Loucy (cell line): ENCODE measurements around the gene PIGB.

Experiments
- H2AFZ ChIP-seq: fragments of 200-600 bp; sonication (generic); 2 replicates; pipeline ENCODE4 v1.6.0; 2016; ENCODE audit warnings: antibody characterized with exemption, mild to moderate bottlenecking, low read length, moderate library complexity
- H3F3A ChIP-seq: fragments of 200-600 bp; 2 replicates; pipeline ENCODE4 v1.6.0; 2016; ENCODE audit warnings: antibody characterized with exemption, low read depth, mild to moderate bottlenecking
- H3K27me3 ChIP-seq: fragments of 200-600 bp; sonication (generic); 2 replicates; pipeline ENCODE4 v1.6.1; 2014; ENCODE audit warnings: low read length, mild to moderate bottlenecking; ENCODE audit not compliant: insufficient read depth, poor library complexity, severe bottlenecking
- H3K36me3 ChIP-seq: fragments of 200-600 bp; sonication (generic); 2 replicates; pipeline ENCODE4 v1.6.1; 2016; ENCODE audit warnings: low read length; ENCODE audit not compliant: insufficient read depth
- H3K4me1 ChIP-seq: fragments of 200-600 bp; sonication (generic); 2 replicates; pipeline ENCODE4 v1.5.1; 2014; ENCODE audit warnings: low read length, mild to moderate bottlenecking; ENCODE audit not compliant: insufficient read depth, poor library complexity, severe bottlenecking
- H3K4me2 ChIP-seq: fragments of 200-600 bp; sonication (generic); 2 replicates; pipeline ENCODE4 v1.6.0; 2014; ENCODE audit warnings: antibody characterized with exemption, low read length, low read depth, mild to moderate bottlenecking; ENCODE audit not compliant: poor library complexity, severe bottlenecking
- H3K4me3 ChIP-seq: fragments of 200-600 bp; sonication (generic); 2 replicates; pipeline ENCODE4 v1.5.1; 2014; ENCODE audit warnings: low read length, mild to moderate bottlenecking, mixed read lengths; ENCODE audit not compliant: poor library complexity, severe bottlenecking
- H3K79me2 ChIP-seq: fragments of 200-600 bp; sonication (generic); 2 replicates; pipeline ENCODE4 v1.6.1; 2014; ENCODE audit warnings: low read length; ENCODE audit not compliant: insufficient read depth
- H3K9ac ChIP-seq: fragments of 200-600 bp; sonication (generic); 2 replicates; pipeline ENCODE4 v1.6.0; 2014; ENCODE audit warnings: mild to moderate bottlenecking, low read depth, low read length, moderate library complexity; ENCODE audit not compliant: poor library complexity, severe bottlenecking
- H3K9me2 ChIP-seq: fragments of 200-600 bp; sonication (generic); replicated peaks from 2 replicates; pipeline ENCODE4 v1.6.1; 2016; ENCODE audit warnings: low read depth, low read length, mixed read lengths
- H3K9me3 ChIP-seq: fragments of 200-600 bp; sonication (generic); 2 replicates; pipeline ENCODE4 v1.6.1; 2014; ENCODE audit warnings: mild to moderate bottlenecking, antibody characterized with exemption, low read length, low read depth; ENCODE audit not compliant: insufficient read depth
- H4K20me1 ChIP-seq: fragments of 200-600 bp; sonication (generic); 2 replicates; pipeline ENCODE4 v1.6.0; 2014; ENCODE audit warnings: antibody characterized with exemption, low read length, mild to moderate bottlenecking; ENCODE audit not compliant: insufficient read depth, poor library complexity, severe bottlenecking
- CTCF ChIP-seq: fragments of 200-600 bp; sonication (generic); conservative IDR thresholded peaks from 2 replicates; pipeline ENCODE4 v1.5.1; 2014; ENCODE audit warnings: mild to moderate bottlenecking, antibody characterized with exemption, low read length
- EZH2phosphoT487 ChIP-seq: fragments of 200-600 bp; IDR thresholded peaks from 2 replicates; pipeline ENCODE4 v1.6.1; 2018; ENCODE audit warnings: antibody characterized with exemption, mild to moderate bottlenecking, moderate library complexity, borderline replicate concordance

The PIGB gene

GRCh38 chr15:55383687-55384086 is 64.7 kb downstream of the PIGB start:
- Histone ChIP-seq H3K9me2 (no peaks in the 10 kb centered on the region), H4K20me1 (no peaks in the 10 kb centered on the region), H3K9me3 (no peaks in the 10 kb centered on the region), H3K36me3 (peaks cover 13% of the 10 kb centered on the region; the same call in 1 of the 2 replicates), H3K4me2 (no peak overlapping the region), H3F3A (no peaks in the 10 kb centered on the region), H3K79me2 (no peaks in the 10 kb centered on the region), H3K4me1 (no peaks in the 10 kb centered on the region), H3K9ac (no peak overlapping the region), H3K27me3 (no peaks in the 10 kb centered on the region), H3K4me3 (no peak overlapping the region), H2AFZ (no peak overlapping the region)
- no peak for TF ChIP-seq EZH2phosphoT487
- TF ChIP-seq CTCF, result no peak

GRCh38 chr15:55387027-55387426 is 68.0 kb downstream of the PIGB start:
- no peak overlapping the region for H3K4me3 ChIP-seq
- no peaks in the 10 kb centered on the region for H3K9me2 ChIP-seq
- H3K36me3 ChIP-seq, result peaks cover 13% of the 10 kb centered on the region; the same call in 1 of the 2 replicates
- TF ChIP-seq EZH2phosphoT487 (no peak), CTCF (no peak)
- no peak overlapping the region for H3K4me2 ChIP-seq
- H3K4me1 ChIP-seq, result no peaks in the 10 kb centered on the region
- H2AFZ ChIP-seq, result no peak overlapping the region
- H3K79me2 ChIP-seq, result no peaks in the 10 kb centered on the region
- no peaks in the 10 kb centered on the region for H3K9me3 ChIP-seq
- H3K9ac ChIP-seq, result no peak overlapping the region
- H3K27me3 ChIP-seq, result no peaks in the 10 kb centered on the region
- no peaks in the 10 kb centered on the region for H4K20me1 ChIP-seq
- H3F3A ChIP-seq, result no peaks in the 10 kb centered on the region

- no peaks in the 10 kb centered on the region for H3K9me3 ChIP-seq
- H3K27me3 ChIP-seq, result no peaks in the 10 kb centered on the region
- H3F3A ChIP-seq, result no peaks in the 10 kb centered on the region
- no peak overlapping the region for H3K4me2 ChIP-seq
- H3K36me3 ChIP-seq, result peaks cover 5% of the 10 kb centered on the region; the same call in 1 of the 2 replicates
- H3K4me1 ChIP-seq, result no peaks in the 10 kb centered on the region
- H3K79me2 ChIP-seq, result no peaks in the 10 kb centered on the region
- no peaks in the 10 kb centered on the region for H3K9me2 ChIP-seq
- no peak for TF ChIP-seq EZH2phosphoT487
- no peak for TF ChIP-seq CTCF
- H4K20me1 ChIP-seq, result no peaks in the 10 kb centered on the region
- H3K9ac ChIP-seq, result no peak overlapping the region
- no peak overlapping the region for H3K4me3 ChIP-seq
- no peak overlapping the region for H2AFZ ChIP-seq
These were observed 70.2 kb downstream of the PIGB start for GRCh38 chr15:55389264-55389607.
